Thoracic aorta (tissue), 2 donors: ENCODE data around the gene BSG. TPM values are rescaled to one million over a fixed set of nuclear protein-coding genes. Genes with fewer than 3 reads are reported as not detected.
A peak's percentile ranks its signal among the peaks of the same experiment; 100 is the strongest.

Source experiments
- ATAC-seq: fragments of 150-250 bp; one replicate; pipeline ENCODE4 v1.8.0; 2017; ENCODE audit warnings: low read depth; ENCODE audit not compliant: insufficient number of reproducible peaks, low FRiP score
- DNase-seq: peaks from one replicate; pipeline ENCODE4 v3.0.0-alpha.2; 2020; ENCODE audit warnings: low spot score
- H3K27ac ChIP-seq, 2 donors: fragments of 200-600 bp; sonication (generic); 1 replicate in 1 of 2; 2 replicates in 1 of 2; pipeline ENCODE4 v1.5.1; 2016; ENCODE audit warnings: mild to moderate bottlenecking in 2 of 2, moderate library complexity in 2 of 2
- H3K27me3 ChIP-seq: fragments of 200-600 bp; sonication (generic); replicated peaks from 2 replicates; pipeline ENCODE4 v1.6.0; 2016; ENCODE audit warnings: mild to moderate bottlenecking; ENCODE audit not compliant: insufficient read depth
- H3K36me3 ChIP-seq: fragments of 200-600 bp; sonication (generic); one replicate; pipeline ENCODE4 v1.5.1; 2016
- H3K4me1 ChIP-seq, 2 donors: fragments of 200-600 bp; sonication (generic); 1 replicate in 1 of 2; 2 replicates in 1 of 2; pipeline versions ENCODE4 v1.5.1 to v1.6.0; 2016; ENCODE audit warnings: low read depth in 2 of 2, mild to moderate bottlenecking in 1 of 2; ENCODE audit not compliant: control insufficient read depth in 1 of 2
- H3K4me3 ChIP-seq: fragments of 200-600 bp; sonication (generic); 2 replicates; pipeline ENCODE4 v1.5.1; 2016; ENCODE audit warnings: mild to moderate bottlenecking
- H3K9me3 ChIP-seq: fragments of 200-600 bp; sonication (generic); 2 replicates; pipeline ENCODE4 v1.5.1; 2016
- CTCF ChIP-seq: fragments of 200-600 bp; sonication (generic); IDR thresholded peaks from one replicate; pipeline ENCODE4 v1.5.1; 2019; ENCODE audit warnings: antibody characterized with exemption
- total RNA-seq, 2 donors: library from RNA; depleted of rRNA; stranded (reverse); fragments of >200 nt; gene quantifications; one replicate each; pipeline versions ENCODE4 v1.1.0 to v1.2.3, GENCODE V29; 2016

BSG gene
- total RNA-seq, 2 donors from 2014 or later = 344 to 575 TPM

- Histone ChIP-seq H3K9me3 (no peaks in the 10 kb centered on the region), H3K36me3 (no peaks in the 10 kb centered on the region), H3K27me3 (peaks cover 20% of the 10 kb centered on the region), H3K4me1 (peaks cover 3 to 4% of the 10 kb centered on the region in 2 donors), H3K27ac (no peak overlapping the region), H3K4me3 (peak overlapping the region; percentile 38)
- DNase-seq (no peak), ATAC-seq (no peak)
- no peak for TF ChIP-seq CTCF
Measured at GRCh38 chr19:588741-589692, 16.6 kb downstream of the BSG start.

- no peaks in the 10 kb centered on the region for H3K9me3 ChIP-seq
- no peak within 1 kb of the TSS for H3K27ac ChIP-seq
- no peaks in the 10 kb centered on the region for H3K36me3 ChIP-seq
- no peak for ATAC-seq
- no peak for TF ChIP-seq CTCF
- no peak for DNase-seq
- peaks cover 3 to 4% of the 10 kb centered on the region in 2 donors for H3K4me1 ChIP-seq
- H3K27me3 ChIP-seq = peaks cover 20% of the 10 kb centered on the region
- H3K4me3 ChIP-seq = peak within 1 kb of the TSS; percentile 38
Measured at GRCh38 chr19:589693-590395, 17.4 kb downstream of the BSG start, which contains the start of gene HCN2. HCN2 (plus strand) TSS chr19:589881; CDS start chr19:589946, 65 bp downstream.

GRCh38 chr19:590396-590745, 18.0 kb downstream of the BSG start:
- Histone ChIP-seq H3K9me3 (no peaks in the 10 kb centered on the region), H3K27me3 (peaks cover 20% of the 10 kb centered on the region), H3K27ac (no peak overlapping the region), H3K4me1 (peaks cover 3 to 4% of the 10 kb centered on the region in 2 donors), H3K4me3 (peak overlapping the region; percentile 23), H3K36me3 (no peaks in the 10 kb centered on the region)
- TF ChIP-seq CTCF = no peak
- no peak for DNase-seq
- no peak for ATAC-seq

- H3K4me3 ChIP-seq = peak overlapping the region; percentile 23
- no peak for DNase-seq
- TF ChIP-seq CTCF = no peak
- no peak for ATAC-seq
- H3K27ac ChIP-seq = no peak overlapping the region
- H3K9me3 ChIP-seq = no peaks in the 10 kb centered on the region
- peaks cover 3 to 4% of the 10 kb centered on the region in 2 donors for H3K4me1 ChIP-seq
- no peaks in the 10 kb centered on the region for H3K36me3 ChIP-seq
- H3K27me3 ChIP-seq = peaks cover 20% of the 10 kb centered on the region
Measured at GRCh38 chr19:590750-591098, 18.3 kb downstream of the BSG start.
